Medulla oblongata (tissue), 1 donor: ENCODE results near the gene ARMC9.
"Not testable (repeated sequence)": the region's sequence is repeated elsewhere in the genome, so short reads cannot be mapped to it uniquely, and the experiment has no call there.

Experiments used
- DNase-seq: peaks from one replicate; pipeline ENCODE4 v3.0.0-alpha.2; 2015; ENCODE audit errors: extremely low spot score

The ARMC9 gene, protein sequence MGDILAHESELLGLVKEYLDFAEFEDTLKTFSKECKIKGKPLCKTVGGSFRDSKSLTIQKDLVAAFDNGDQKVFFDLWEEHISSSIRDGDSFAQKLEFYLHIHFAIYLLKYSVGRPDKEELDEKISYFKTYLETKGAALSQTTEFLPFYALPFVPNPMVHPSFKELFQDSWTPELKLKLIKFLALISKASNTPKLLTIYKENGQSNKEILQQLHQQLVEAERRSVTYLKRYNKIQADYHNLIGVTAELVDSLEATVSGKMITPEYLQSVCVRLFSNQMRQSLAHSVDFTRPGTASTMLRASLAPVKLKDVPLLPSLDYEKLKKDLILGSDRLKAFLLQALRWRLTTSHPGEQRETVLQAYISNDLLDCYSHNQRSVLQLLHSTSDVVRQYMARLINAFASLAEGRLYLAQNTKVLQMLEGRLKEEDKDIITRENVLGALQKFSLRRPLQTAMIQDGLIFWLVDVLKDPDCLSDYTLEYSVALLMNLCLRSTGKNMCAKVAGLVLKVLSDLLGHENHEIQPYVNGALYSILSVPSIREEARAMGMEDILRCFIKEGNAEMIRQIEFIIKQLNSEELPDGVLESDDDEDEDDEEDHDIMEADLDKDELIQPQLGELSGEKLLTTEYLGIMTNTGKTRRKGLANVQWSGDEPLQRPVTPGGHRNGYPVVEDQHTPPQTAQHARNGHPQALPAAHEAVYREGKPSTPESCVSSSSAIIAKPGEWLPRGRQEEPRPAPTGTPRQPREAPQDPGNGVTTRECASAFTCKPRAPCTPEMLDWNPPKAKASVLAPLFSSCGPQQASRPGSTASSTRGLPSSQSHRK

DNA sequence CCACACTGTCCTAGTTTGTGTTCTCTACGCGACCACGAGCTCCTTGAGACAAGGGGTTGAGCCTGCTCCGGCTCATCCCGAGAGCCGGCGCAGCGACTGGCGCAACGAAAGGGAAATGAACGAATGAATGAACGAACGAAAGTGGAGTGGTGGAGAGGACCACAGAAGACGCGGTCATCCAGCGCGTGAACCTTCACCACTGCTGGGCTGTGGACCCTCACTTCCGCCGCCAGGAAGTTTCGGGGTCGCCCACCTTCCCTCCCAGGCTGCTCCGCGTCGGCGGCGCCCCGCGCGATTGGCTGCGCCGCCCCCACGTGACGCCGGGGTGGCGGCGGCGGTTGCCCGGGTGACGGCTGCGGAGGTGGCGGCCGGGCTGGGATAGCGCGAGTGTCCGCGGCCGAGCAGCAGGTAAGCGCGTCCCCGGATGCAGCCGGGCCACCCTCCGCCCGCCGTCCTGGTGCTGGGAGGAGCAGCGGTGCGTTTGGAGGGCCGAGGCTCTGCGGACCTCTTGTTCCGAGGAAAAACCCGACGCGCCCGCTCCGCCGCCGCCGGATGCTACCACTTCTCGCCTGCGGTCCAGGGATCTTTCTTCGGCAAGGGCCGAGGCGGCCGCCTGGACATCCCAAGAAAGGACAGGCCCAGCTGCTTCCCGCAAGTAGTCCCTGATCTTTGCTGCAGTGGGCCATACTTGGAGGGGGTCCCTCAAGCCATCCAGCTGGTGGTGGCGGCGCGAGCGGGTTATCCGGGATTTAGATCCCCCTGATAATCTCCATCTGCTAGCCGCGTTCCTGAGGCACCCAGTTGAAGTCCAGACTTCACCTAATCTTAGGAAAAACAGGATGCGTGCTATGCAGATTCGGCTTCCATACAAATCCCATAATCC is at the start of gene ARMC9:
ARMC9 (plus strand) TSS at position 341 of the 883 bp plus-strand sequence. CDS start 7,608 bp downstream, outside the sequence.
- peak; percentile 69 for DNase-seq

DNA sequence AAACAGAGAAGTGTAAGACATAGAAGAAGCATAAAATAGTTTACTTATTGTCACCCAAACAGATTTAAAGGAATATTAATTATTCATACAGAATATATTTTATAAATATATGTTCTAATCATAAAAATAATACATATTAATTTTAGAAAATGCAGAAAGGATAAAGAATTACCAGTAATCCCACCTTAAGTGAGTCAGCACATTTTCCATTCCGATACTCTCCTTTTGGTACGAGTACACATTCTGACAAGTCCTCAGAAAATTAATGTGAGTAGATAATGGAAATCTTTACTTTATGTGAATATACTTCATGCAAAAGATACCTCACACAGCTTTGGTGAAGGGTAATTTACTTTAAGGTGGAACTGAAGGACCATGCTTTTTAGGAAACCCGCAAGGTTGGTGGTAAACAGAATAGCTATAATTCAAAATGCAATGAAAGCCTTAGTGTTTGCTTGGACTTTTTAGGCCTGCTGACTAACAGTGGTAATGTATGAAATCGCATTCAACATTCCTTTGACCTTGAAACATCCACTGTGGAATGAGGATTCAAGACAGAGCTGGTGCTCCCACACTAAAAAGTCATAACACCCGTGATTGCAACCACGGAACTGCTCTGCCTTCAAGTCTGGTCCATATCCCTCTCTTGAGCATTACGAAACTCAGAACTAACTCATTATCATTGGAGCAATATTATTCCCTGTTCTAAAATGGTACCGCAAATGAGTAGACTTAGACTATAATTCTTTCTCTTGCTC is 45.5 kb upstream of the ARMC9 start:
- DNase-seq: no peak

DNA sequence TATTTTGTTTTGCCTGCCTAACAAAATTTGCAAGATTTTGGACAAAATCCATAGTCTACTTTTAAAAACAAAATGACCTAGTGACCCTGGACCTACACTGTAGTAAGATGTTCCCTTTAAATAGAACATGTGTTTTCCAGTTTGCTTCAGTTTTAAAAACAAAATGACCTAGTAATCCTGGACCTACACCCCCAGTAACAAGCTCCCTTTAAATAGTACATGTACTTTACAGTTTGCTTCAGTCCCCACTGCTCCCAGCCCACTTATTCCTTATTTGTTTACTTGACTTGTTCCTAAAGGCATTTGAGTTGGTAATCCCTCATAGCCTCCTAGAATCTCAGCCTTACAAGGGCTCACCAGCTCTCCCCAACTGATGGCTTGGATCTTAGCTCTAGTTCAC is 39.1 kb upstream of the ARMC9 start:
- no peak for DNase-seq

DNA sequence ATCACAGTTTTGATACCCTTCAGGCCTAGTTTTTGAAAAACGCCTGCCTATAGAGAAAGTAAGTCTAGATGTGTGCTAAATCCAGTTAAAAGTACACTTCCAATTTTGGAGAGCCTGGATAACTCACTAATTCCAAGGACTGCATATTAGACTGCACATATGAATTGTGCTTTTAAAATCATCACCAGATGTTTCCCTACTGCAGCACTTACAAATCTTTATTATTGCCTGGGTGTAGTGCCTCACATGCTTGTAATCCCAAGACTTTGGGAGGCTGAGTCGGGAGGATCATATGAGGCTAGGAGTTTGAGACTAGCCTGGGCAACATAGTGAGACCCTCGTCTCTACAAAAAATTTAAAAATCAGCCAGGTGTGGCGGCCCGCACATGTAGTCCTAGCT is 37.7 kb upstream of the ARMC9 start:
- no peak for DNase-seq

DNA sequence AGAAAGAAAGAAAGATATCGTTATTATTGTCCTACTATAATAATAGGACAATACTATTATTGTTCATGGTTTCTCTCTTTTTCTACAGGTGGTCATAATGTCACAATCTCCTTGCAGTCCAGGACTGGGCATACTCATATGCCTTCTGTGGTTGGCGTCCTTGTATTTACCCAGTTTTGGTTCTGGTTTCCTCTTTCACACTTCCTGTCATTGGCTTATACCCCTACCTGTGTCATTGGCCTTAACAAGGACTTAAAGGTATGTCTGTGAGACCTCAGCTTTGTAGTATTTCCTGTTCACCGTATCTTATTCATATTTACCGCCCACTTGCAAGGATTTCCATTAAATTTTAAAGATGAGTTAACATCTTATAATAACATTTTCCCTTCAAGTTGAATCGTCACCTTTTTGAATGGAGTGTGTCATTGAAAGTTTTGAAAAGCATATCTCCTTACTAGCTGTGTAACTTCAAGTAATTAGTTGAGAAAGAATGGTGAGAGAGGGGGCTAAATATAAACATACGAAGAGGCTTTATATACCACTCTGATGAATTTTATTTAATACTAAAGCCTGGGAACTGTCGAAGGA is 37.1 kb upstream of the ARMC9 start:
- no peak for DNase-seq

DNA sequence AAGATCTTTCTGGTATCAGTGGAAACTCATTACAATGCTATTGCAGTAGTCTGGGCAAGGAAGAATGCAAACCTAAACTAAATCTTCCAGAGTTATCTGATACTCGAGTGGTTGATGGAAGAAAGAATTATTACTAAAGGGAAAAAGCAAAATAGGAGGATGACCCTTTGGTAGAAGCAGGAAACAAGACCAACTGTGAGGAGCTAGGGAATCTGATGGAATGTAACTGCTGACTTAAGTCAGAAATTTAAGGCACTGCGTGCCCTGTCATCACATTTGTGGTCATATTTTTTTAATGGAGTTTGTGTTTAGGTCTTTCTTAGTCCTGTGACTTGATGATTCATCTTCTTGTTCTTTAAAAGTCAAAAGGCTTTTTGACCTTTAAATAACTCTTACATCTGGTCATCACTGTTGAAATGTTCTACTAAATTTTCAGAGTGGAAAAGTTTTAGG is 36.5 kb upstream of the ARMC9 start:
- DNase-seq: no peak

DNA sequence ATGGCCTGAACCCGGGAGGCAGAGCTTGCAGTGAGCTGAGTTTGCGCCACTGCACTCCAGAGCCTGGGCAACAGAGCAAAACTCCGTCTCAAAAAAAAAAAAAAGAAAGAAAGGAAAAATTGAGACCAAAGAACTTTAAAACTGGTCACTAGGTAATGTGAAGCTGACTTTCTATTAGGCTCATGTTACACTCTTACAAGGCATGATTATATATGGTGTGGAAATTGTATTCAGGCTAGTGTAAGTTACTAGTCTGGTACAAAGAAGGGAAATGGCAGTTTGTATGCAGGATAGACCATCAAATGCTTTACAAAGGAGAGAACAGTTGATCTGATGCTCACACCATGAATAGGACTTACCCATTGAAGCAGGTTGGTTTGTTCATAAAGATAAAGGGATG is 35.4 kb upstream of the ARMC9 start:
- DNase-seq: no peak

DNA sequence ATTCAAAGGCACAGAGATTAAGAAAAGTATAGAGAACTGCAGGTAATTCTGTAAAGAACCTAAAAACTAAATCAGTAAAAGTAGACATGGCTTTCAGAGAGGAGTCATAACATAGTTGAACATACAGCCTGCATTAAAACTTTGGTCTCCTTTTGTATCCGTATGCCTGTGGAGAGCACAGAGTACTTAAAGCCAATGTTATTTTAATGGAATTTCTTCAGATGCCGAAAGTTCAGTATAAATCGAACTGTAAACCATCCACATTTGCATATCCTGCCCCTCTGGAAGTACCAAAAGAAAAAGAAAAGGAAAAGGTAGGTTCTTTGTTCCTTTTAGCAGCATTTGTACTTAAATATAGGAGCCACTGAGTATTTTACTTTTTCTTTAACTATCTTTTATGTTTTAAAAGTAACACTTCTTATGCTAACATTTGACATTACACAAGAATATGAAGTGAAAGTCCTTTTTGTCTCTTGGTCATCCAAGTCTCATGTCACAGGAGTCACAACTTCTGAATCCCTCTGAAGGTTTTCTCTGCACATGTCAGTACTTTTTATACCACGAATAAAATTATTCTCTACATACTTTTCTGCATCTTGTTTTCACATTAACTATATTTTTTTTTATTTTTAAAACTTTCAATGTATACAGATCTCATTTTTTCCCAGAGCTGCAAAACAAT is 34.9 kb upstream of the ARMC9 start:
- no peak for DNase-seq

DNA sequence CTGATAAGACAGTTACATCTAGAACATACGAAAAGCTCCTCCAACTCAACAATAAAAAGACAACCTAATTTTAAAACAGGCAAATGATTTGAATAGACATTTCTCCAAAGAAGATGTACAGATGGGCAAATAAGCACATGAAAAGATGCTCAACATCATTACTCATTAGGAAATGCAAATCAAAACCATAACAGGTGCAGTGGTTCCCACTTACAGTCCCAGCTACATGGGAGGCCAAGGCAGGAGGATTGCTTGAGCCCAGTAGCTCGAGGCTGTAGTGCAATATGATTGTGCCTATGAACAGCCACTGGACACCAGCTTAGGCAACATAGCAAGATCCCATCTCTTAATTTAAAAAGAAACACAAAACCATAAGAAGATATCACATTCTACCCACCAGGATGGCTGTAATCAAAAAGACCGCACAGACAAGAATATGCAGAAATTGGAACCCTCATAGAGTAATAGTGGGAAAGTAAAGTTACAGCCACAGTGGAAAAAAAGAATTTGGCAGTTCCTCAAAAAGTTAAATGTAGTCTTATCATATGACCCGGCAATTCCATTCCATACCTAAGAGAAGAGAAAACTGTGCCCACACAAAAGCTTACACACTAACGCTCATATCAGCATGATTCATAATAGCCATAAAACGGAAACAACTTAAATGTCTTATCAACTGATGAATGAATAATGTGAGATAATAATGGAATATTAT is 30.5 kb upstream of the ARMC9 start:
- no peak for DNase-seq

DNA sequence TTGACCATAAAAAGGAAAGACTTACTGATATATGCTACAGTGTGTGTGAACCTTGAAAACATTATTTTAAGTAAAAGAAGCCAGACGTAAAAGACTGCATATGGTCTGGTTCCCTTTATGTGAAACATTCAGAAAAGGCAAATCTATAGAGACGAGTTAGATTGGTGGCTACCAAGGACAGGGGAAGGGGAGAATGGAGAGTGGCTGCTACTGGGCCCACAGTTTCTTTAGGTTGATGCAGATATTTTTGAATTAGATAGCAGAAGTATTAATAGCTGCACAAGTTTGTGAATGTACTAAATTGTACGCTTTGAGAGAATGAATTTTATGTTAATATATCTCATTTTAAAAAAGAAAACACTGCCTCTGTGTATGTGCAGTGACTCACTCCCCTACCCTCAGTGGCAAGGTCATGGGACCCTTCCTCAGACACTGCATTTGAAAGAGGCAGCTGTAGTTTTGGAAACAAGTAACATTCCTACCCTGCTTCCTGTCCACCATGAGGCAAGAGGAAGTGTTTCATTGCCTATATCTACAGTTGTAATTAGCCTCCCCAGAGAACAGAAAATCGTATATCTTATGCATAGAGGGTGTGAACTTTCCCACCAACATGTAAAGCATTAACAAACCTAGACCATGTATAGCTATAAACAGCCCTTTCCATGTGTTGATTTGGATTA is 29.8 kb upstream of the ARMC9 start:
- no peak for DNase-seq

DNA sequence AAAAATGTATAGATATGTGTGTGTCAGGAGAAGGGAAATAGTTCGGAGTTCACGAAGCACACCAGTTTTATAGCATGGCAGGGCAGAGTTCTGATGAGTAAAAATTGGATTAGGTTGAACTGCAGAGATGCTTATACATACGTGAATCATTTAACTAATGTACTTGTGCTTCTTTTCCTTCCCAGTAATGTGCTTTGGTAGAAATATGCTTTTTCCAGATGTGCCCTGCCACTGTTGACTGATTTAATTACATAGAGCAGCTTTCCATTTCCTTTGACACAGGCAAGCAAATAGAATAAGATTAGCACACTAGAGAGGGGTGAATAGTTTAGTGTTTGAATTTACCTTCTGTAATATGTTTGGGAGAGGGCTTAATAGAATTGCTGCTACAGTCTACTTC is 28.9 kb upstream of the ARMC9 start:
- no peak for DNase-seq

DNA sequence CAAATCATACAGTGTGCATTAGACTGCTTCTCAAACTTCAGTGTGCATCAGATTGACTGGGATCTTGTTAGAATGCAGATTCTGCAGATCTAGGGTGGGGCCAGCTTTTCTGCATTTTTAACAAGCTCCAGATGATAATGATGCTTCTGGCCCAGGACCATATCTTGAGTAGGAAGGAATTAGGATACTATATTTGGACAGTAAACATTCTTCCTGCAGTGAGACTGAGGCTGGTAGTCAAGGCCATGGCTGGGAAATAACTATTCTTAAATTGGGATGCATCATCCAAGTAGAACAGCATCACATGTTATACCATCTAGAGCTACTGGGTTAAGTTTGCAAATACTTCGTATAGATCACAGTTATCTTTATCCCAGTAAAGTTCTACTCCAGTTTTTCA is 28.4 kb upstream of the ARMC9 start:
- no peak for DNase-seq

DNA sequence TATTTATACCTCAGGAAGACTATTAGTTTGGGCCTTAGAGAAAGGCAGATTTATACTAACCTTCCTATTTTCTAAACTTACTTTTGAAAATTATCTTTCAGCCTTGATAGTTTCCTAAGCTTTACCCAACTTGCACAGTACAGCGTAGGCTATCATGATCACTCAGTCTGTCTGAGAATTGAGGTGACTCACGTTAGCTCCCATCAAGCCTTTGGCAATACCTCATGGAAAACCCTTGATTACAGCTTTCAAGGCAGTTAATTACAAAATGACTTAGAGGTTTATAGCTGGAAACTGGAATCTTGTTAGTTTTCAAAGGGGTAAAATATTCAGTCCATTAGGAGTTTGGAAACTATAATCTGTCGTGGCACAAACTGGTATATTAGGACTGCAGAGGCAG is 26.4 kb upstream of the ARMC9 start:
- DNase-seq: no peak

DNA sequence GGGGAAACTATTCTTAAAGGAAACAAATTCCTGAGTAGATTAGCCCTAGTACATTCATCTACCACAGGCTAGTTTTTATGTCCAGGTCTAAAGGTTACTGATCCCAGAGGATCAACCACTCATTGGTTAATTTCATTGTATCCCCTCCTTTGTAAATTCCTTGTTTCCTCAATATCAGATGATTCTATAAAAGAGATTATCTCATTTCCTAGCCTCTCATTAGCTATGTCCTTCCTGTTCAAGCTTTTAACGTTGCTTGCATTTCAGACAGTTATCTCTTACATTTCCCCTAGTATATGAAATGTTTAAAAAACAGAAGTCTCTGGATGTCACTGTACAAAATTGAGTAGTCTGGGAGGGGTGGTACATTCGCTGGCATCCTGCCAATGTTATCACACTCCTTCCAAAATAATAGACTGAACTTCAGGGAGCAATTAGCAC is 24.2 kb upstream of the ARMC9 start:
- no peak for DNase-seq

DNA sequence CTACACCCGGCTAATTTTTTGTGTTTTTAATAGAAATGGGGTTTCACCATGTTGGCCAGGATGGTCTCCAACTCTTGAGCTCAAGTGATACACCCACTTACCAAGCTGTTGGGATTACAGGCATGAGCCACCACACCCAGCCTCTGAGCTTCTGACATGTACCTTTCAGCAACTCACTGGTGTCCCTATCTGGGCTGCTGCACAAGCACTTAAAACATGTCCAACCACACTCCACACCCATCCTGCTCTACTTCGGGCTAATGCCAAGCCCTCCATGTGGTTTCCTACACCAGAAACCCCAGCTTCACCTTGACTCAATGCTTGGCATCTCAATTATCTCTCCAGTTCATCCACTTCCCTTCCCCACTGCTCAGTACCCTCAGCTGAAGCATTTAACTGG is 22.4 kb upstream of the ARMC9 start:
- no peak for DNase-seq

DNA sequence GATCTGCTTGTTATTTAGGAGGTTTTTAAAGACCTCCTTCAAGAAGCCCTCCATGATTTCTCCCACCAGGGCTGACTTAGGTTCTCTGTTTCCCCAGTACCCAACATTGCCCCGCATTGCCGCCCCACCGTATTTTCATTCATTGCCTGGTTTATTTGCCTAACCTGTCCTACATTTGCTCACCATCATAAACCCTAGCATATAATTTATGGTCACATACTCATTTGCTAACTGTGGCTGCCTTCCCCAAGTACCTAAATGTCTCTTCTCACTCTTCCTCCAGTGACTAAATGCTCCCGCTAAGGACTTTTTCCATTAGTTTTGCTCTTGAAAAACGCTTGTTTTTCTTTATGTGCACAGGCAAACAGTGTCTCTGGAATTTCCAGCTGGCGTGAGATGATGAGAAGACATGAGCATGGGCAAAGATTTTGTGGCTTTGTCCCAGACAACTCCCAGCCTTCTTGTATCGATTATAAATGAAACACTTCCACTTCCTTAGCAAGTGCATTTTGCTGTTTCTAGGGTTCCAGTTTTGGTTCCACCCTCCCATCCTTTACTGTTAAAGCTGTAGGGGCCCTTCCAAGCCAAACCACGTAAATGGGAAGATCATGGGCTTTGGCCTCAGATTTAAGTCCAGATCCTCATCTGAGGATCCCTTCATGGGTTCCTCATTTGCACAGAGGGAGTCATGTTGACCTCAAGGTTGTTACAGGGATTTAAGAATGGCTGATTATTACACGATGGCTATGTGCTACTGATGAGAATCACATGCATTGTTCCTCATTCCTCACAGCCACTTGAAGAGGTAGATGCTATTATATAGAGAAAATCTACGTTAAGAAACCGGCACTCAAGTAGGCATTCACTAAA is 21.0 kb upstream of the ARMC9 start:
- no peak for DNase-seq

DNA sequence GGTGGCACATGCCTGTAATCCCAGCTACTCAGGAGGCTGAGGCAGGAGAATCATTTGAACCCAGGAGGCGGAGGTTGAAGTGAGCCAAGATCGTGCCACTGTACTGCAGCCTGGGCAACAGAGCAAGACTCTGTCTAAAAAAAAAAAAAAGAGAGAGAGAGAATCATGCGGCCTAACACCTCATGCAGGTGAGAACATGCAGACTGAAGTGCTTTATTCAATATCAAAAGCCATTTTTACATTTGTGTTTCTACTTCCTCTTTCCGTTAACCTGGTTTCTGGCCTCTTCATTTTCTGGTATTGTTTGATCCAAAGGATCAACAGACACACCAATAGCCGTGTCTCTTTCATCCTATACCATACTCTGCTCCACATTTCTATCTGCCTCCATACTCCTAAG is 19.6 kb upstream of the ARMC9 start:
- not testable (repeated sequence) for DNase-seq
